ENCODE results near the gene C1orf105. TPM values are rescaled to one million over a fixed set of nuclear protein-coding genes. Genes with fewer than 3 reads are reported as not detected.
"Not testable (repeated sequence)": the region's sequence is repeated elsewhere in the genome, so short reads cannot be mapped to it uniquely, and the experiment has no call there.

The C1orf105 gene, protein sequence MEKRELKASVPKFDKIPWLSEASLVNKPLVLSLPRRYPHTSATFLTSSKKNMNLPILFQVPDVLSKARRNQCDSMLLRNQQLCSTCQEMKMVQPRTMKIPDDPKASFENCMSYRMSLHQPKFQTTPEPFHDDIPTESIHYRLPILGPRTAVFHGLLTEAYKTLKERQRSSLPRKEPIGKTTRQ
- total RNA-seq = not detected

DNA sequence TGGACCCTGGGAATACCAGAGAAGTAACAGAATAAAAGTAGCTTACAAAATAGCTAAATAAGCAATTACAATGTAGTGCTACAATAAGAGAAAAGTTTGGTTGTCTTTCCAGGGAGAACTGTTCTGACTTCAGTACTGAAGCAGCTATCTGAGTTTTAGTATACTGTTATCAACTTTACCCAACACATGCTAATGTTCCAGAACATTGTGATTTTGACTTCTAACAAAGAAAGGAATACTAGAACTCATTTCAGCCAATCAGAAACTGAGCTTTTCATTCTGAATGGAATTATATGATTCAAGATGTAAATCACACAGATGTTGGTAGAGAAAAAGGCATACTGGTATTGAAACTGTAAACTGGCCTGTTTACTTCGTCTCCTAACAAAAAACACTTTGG, at the start of gene C1orf105:
TSS of gene C1orf105 (plus strand) at position 301 of the 400 bp plus-strand sequence. CDS start 201 bp downstream, outside the sequence.
- 80 to 88% methylated on average over 1 of the region's 1 CpG for WGBS, 2 donors (ENCODE audit: low coverage in 1 of 2)

DNA sequence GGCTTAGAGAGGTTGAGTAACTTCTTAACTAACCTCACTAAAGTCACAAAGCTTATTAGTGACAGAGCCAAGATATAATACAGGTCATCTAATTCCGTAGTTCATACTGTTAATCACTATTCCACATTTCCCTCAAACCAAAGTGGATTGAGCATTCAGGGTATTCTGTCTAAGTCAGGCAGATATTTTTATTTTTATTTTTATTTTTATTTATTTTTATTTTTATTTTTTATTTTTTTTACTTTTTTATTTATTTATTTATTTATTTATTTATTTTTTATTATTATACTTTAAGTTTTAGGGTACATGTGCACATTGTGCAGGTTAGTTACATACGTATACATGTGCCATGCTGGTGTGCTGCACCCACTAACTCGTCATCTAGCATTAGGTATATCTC, 48.8 kb upstream of the C1orf105 start:
- not testable (repeated sequence) for H3K27me3 ChIP-seq, ATAC-seq, H3K4me1 ChIP-seq, H3K36me3 ChIP-seq, H3K4me3 ChIP-seq, H3K27ac ChIP-seq
- WGBS, 2 donors (ENCODE audit: low coverage in 1 of 2) = 100% methylated on average over 1 of the region's 3 CpGs
- H3K9me3 ChIP-seq = peaks cover 0 to 14% (median 0%) of the 10 kb centered on the region in 3 donors

More for the DNA sequence above, at the start of gene C1orf105:
- Histone ChIP-seq H3K4me1 (no peaks in the 10 kb centered on the region), H3K9me3 (no peaks in the 10 kb centered on the region), H3K4me3 (no peak within 1 kb of the TSS), H3K36me3 (no peaks in the 10 kb centered on the region), H3K27me3 (no peaks in the 10 kb centered on the region), H3K27ac (no peak within 1 kb of the TSS)
- TF ChIP-seq POLR2AphosphoS5 (IDR thresholded peaks at IDR 0.05) (no peak), POLR2A (IDR thresholded peaks at IDR 0.05) (no peak), EP300 (IDR thresholded peaks at IDR 0.05) (no peak)
- TF ChIP-seq, protein P1, sequence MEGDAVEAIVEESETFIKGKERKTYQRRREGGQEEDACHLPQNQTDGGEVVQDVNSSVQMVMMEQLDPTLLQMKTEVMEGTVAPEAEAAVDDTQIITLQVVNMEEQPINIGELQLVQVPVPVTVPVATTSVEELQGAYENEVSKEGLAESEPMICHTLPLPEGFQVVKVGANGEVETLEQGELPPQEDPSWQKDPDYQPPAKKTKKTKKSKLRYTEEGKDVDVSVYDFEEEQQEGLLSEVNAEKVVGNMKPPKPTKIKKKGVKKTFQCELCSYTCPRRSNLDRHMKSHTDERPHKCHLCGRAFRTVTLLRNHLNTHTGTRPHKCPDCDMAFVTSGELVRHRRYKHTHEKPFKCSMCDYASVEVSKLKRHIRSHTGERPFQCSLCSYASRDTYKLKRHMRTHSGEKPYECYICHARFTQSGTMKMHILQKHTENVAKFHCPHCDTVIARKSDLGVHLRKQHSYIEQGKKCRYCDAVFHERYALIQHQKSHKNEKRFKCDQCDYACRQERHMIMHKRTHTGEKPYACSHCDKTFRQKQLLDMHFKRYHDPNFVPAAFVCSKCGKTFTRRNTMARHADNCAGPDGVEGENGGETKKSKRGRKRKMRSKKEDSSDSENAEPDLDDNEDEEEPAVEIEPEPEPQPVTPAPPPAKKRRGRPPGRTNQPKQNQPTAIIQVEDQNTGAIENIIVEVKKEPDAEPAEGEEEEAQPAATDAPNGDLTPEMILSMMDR (IDR thresholded peaks at IDR 0.05) = no peak
- ATAC-seq = no peak

DNA sequence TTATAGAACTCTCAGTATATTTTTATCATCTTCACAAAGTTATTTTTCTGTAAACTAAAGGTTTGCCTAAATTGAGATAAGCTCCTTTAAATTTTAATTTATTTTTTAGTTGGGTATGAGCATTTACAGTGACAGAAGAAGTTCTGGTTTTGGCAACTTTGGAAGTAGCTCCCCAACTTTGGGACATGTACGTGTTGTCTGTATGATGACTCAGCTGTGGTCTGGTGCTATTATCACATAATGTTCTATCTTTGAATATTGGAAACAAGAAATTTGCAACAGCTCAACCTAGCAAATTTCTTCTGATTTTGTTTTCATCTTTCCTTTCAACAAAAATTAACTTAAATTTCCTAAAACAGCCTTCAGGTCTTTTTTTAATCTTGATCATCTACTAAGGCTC, 46.6 kb upstream of the C1orf105 start:
- 50 to 69% methylated on average over 1 of the region's 1 CpG for WGBS, 2 donors (ENCODE audit: low coverage in 1 of 2)
- Histone ChIP-seq H3K27ac (no peak overlapping the region), H3K36me3 (no peaks in the 10 kb centered on the region), H3K9me3 (no peaks in the 10 kb centered on the region), H3K4me3 (no peak overlapping the region), H3K27me3 (no peaks in the 10 kb centered on the region), H3K4me1 (no peaks in the 10 kb centered on the region)
- TF ChIP-seq POLR2A (IDR thresholded peaks at IDR 0.05) (no peak), EP300 (IDR thresholded peaks at IDR 0.05) (no peak), POLR2AphosphoS5 (IDR thresholded peaks at IDR 0.05) (no peak)
- TF ChIP-seq, protein P1 (IDR thresholded peaks at IDR 0.05) = no peak
- ATAC-seq = no peak

DNA sequence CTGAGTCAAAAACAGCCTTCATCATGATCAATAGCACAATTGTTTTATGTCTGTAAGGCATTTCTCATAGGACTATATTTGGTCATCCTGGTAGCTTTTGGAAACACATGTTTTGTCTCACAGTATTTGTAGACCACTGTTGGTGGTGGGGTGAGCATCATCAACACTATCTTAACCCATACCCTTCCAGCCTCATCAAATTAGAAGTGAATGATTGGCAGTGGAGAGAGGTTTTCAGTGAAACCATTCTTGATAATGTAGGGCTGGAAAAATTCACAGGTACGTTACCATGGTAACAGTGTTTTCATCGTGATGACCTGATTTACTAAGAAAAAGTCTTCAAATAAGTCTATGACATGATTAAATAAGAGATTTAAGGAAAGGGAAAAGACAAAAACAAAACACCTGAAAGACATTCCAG, 45.3 kb upstream of the C1orf105 start:
- Histone ChIP-seq H3K9me3 (no peaks in the 10 kb centered on the region), H3K4me1 (peaks cover 0 to under 1% (median 0%) of the 10 kb centered on the region in 3 donors), H3K27me3 (no peaks in the 10 kb centered on the region), H3K27ac (no peak overlapping the region), H3K4me3 (no peak overlapping the region), H3K36me3 (no peaks in the 10 kb centered on the region)
- ATAC-seq = no peak
- TF ChIP-seq, protein P1 (IDR thresholded peaks at IDR 0.05) = no peak
- no peak for TF ChIP-seq POLR2A (IDR thresholded peaks at IDR 0.05)
- no peak for TF ChIP-seq EP300 (IDR thresholded peaks at IDR 0.05)
- no peak for TF ChIP-seq POLR2AphosphoS5 (IDR thresholded peaks at IDR 0.05)
- 70 to 84% methylated on average over 2 of the region's 2 CpGs for WGBS, 2 donors (ENCODE audit: low coverage in 1 of 2)

DNA sequence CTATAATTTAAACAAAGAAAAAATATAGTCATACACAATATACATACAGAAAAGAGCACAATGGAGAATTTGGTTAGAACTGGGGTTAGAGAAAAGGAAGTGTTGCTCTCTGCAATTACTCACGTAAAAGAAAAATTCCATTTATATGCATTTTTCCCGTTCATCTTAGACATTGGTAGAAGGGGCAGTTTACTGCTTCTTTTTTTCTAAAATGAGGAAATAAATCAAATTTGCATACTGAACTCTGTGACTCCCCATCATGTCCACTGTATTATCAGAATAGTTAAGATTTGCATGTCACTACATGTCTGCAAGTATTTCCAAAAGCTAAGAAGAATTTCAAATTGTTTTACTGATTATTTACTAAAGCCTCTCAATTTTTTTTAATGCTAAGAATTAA, 44.1 kb upstream of the C1orf105 start:
- TF ChIP-seq POLR2A (IDR thresholded peaks at IDR 0.05) (no peak), EP300 (IDR thresholded peaks at IDR 0.05) (no peak), POLR2AphosphoS5 (IDR thresholded peaks at IDR 0.05) (no peak)
- TF ChIP-seq, protein P1 (IDR thresholded peaks at IDR 0.05) = no peak
- H3K9me3 ChIP-seq = no peaks in the 10 kb centered on the region
- H3K27ac ChIP-seq = no peak overlapping the region
- 57 to 72% methylated on average over 2 of the region's 2 CpGs for WGBS, 2 donors (ENCODE audit: low coverage in 1 of 2)
- H3K4me1 ChIP-seq = peaks cover 0 to 7% (median 0%) of the 10 kb centered on the region in 3 donors
- H3K36me3 ChIP-seq = no peaks in the 10 kb centered on the region
- H3K27me3 ChIP-seq = no peaks in the 10 kb centered on the region
- no peak overlapping the region for H3K4me3 ChIP-seq
- no peak for ATAC-seq

All from gastroesophageal sphincter (tissue), 4 donors.